K562 (cell line): ENCODE data around the gene ZNF438. TPM values are rescaled to one million over a fixed set of nuclear protein-coding genes. Genes with fewer than 3 reads are reported as not detected.

Source experiments
- BRD9 ChIP-seq: fragments of 450-650 bp; IDR thresholded peaks from 2 replicates; pipeline ENCODE4 v1.6.1; 2018; ENCODE audit warnings: low read depth; ENCODE audit not compliant: partially characterized antibody
- CBFA2T3 ChIP-seq: fragments of 450-650 bp; IDR thresholded peaks from 2 replicates; pipeline ENCODE4 v1.6.1; 2017
- CREM ChIP-seq: IDR thresholded peaks from 2 replicates; pipeline ENCODE4 v1.6.1; 2014; ENCODE audit warnings: antibody characterized with exemption, low read depth
- DACH1 ChIP-seq: fragments of 450-650 bp; IDR thresholded peaks from 2 replicates; pipeline ENCODE4 v1.6.1; 2018; ENCODE audit not compliant: partially characterized antibody
- GATA2 ChIP-seq: sonication (generic); formaldehyde crosslinking; IDR thresholded peaks from 2 replicates; pipeline ENCODE4 v1.4.0; 2020; ENCODE audit warnings: mild to moderate bottlenecking, missing genetic modification reagents
- KLF13 ChIP-seq: fragments of 450-650 bp; IDR thresholded peaks from 2 replicates; pipeline ENCODE4 v1.6.1; 2016; ENCODE audit warnings: missing genetic modification characterization, low read depth, mild to moderate bottlenecking, missing compliant biosample characterization, moderate library complexity, borderline replicate concordance
- NCOA1 ChIP-seq: fragments of 450-650 bp; IDR thresholded peaks from 2 replicates; pipeline ENCODE4 v1.6.1; 2016; ENCODE audit warnings: low read depth
- NCOA6 ChIP-seq: fragments of 450-650 bp; IDR thresholded peaks from 2 replicates; pipeline ENCODE4 v1.6.1; 2017; ENCODE audit warnings: mild to moderate bottlenecking
- NCOR1 ChIP-seq: fragments of 450-650 bp; IDR thresholded peaks from 2 replicates; pipeline ENCODE4 v1.6.1; 2016; ENCODE audit warnings: mild to moderate bottlenecking, moderate library complexity
- SMARCA4 ChIP-seq: fragments of 450-650 bp; IDR thresholded peaks from 2 replicates; pipeline ENCODE4 v1.6.1; 2016
- SMARCB1 ChIP-seq: IDR thresholded peaks from 2 replicates; pipeline ENCODE4 v1.6.1; 2011; ENCODE audit warnings: improper control_type of control experiment, low read depth; ENCODE audit not compliant: insufficient read length
- SNIP1 ChIP-seq: fragments of 450-650 bp; IDR thresholded peaks from 2 replicates; pipeline ENCODE4 v1.7.1; 2017; ENCODE audit warnings: low read depth, mild to moderate bottlenecking
- ZC3H4 ChIP-seq: sonication (generic); formaldehyde crosslinking; IDR thresholded peaks from 2 replicates; pipeline ENCODE4 v1.9.0; 2021; ENCODE audit warnings: missing genetic modification reagents, borderline replicate concordance
- ZC3H8 ChIP-seq: fragments of 450-650 bp; IDR thresholded peaks from 2 replicates; pipeline ENCODE4 v1.6.1; 2017
- polyA plus RNA-seq, 8 experiments: library from polyadenylated mRNA; depleted of rRNA in 4 of 8; stranded (reverse) in 5 of 8; unstranded in 3 of 8; fragments of >200 nt; fragmentation: Nextera tagmentation in 2 of 8; fragmentation: Illumina TruSeq in 1 of 8; extraction: Ambion mirVana in 2 of 8; extraction: Trizol in 1 of 8; gene quantifications; 2 replicates each; pipeline versions ENCODE4 v1.2.1 to v1.2.3, GENCODE V29; 2011 to 2014; ENCODE audit warnings: inconsistent platforms in 1 of 8, missing spikeins in 1 of 8
- total RNA-seq, 7 experiments: library from RNA; depleted of rRNA in 6 of 7; stranded (reverse); fragments of >200 nt in 6 of 7; fragmentation: Illumina TruSeq in 2 of 7; extraction: Trizol in 2 of 7; gene quantifications; 2 replicates each; pipeline versions ENCODE4 v1.2.1 to v1.2.3, GENCODE V29; 2011 to 2021; ENCODE audit warnings: low replicate concordance in 1 of 7
- TF ChIP-seq, protein P1 (sequence below): sonication (generic); formaldehyde crosslinking; IDR thresholded peaks from 2 replicates; pipeline ENCODE4 v1.8.0; 2022; ENCODE audit warnings: mild to moderate bottlenecking, missing genetic modification reagents
- TF ChIP-seq, protein P2 (sequence below): fragments of 450-650 bp; formaldehyde crosslinking; IDR thresholded peaks from 2 replicates; pipeline ENCODE4 v1.4.0; 2020; ENCODE audit warnings: mild to moderate bottlenecking, moderate library complexity
- TF ChIP-seq, protein P3 (sequence below): sonication (generic); formaldehyde crosslinking; IDR thresholded peaks from 2 replicates; pipeline ENCODE4 v1.4.0; 2020; ENCODE audit warnings: mild to moderate bottlenecking, missing genetic modification reagents
- TF ChIP-seq, protein P4 (sequence below): sonication (generic); formaldehyde crosslinking; IDR thresholded peaks from 2 replicates; pipeline ENCODE4 v1.8.1; 2023; ENCODE audit warnings: mild to moderate bottlenecking, missing genetic modification reagents, moderate library complexity
- TF ChIP-seq, protein P5 (sequence below): sonication (generic); formaldehyde crosslinking; IDR thresholded peaks from 2 replicates; pipeline ENCODE4 v1.8.1; 2022; ENCODE audit warnings: missing genetic modification reagents

Gene ZNF438
- total and polyA plus RNA-seq, 9 of the 15 experiments (the other 6 are each of a cell fraction or from before 2014, with no cell fraction given): 0.45 to 1.5 (median 0.91) TPM

DNA sequence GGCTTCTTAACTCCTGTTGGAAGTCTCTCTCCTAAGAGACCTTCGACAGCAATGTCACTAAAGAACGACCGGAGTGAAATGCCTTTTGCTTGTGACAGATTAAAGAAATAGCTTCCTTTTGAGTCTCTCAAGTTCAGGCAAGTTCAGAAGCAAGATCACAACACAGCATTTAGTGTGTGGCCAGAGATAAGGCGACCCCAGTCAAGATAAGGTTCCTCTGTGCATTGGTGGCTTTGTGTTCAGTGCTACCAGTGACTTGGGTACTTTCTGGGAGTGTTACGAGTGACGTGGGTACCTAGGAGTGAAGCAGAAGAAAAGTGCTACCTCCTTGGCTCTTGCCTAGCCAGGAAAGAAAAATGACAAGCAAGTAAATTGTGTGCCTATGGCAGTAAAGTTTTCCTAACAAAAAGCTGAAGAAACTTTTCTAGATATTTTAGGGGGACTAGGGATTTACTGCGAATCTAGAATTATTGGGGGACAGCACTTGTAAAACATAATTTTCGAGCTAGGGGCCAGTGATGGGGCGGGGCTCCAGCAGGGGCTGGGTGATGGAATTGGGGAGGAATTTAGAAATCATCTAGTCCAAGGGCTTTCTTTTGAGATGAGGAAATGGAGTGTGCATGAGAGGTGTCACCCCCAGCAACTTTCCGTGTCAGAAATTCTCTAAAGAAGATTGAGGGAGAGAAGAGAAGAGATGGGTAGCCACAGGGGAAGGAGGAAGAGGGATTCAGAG is 210.2 kb downstream of the ZNF438 start (continued):
- TF ChIP-seq, protein P1, sequence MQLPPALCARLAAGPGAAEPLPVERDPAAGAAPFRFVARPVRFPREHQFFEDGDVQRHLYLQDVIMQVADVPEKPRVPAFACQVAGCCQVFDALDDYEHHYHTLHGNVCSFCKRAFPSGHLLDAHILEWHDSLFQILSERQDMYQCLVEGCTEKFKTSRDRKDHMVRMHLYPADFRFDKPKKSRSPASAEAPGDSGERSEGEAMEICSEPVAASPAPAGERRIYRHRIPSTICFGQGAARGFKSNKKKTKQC (CRISPR knock-in tag): no peak
- TF ChIP-seq, protein P2, sequence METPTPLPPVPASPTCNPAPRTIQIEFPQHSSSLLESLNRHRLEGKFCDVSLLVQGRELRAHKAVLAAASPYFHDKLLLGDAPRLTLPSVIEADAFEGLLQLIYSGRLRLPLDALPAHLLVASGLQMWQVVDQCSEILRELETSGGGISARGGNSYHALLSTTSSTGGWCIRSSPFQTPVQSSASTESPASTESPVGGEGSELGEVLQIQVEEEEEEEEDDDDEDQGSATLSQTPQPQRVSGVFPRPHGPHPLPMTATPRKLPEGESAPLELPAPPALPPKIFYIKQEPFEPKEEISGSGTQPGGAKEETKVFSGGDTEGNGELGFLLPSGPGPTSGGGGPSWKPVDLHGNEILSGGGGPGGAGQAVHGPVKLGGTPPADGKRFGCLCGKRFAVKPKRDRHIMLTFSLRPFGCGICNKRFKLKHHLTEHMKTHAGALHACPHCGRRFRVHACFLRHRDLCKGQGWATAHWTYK: no peak
- TF ChIP-seq NCOA1 (0 out of 2 replicates have a peak, but pooled peaks have one; percentile 46), CREM (0 out of 2 replicates have a peak, but pooled peaks have one; percentile 17), SNIP1 (no peak), DACH1 (no peak), NCOR1 (peak; percentile 80), SMARCB1 (no peak), BRD9 (no peak), ZC3H8 (no peak), KLF13 (tag) (no peak), ZC3H4 (CRISPR knock-in tag) (no peak), NCOA6 (no peak), GATA2 (peak; percentile 73), CBFA2T3 (peak; percentile 88), SMARCA4 (peak; percentile 81)
- TF ChIP-seq, protein P3, sequence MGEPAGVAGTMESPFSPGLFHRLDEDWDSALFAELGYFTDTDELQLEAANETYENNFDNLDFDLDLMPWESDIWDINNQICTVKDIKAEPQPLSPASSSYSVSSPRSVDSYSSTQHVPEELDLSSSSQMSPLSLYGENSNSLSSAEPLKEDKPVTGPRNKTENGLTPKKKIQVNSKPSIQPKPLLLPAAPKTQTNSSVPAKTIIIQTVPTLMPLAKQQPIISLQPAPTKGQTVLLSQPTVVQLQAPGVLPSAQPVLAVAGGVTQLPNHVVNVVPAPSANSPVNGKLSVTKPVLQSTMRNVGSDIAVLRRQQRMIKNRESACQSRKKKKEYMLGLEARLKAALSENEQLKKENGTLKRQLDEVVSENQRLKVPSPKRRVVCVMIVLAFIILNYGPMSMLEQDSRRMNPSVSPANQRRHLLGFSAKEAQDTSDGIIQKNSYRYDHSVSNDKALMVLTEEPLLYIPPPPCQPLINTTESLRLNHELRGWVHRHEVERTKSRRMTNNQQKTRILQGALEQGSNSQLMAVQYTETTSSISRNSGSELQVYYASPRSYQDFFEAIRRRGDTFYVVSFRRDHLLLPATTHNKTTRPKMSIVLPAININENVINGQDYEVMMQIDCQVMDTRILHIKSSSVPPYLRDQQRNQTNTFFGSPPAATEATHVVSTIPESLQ (CRISPR knock-in tag): no peak
- TF ChIP-seq, protein P4, sequence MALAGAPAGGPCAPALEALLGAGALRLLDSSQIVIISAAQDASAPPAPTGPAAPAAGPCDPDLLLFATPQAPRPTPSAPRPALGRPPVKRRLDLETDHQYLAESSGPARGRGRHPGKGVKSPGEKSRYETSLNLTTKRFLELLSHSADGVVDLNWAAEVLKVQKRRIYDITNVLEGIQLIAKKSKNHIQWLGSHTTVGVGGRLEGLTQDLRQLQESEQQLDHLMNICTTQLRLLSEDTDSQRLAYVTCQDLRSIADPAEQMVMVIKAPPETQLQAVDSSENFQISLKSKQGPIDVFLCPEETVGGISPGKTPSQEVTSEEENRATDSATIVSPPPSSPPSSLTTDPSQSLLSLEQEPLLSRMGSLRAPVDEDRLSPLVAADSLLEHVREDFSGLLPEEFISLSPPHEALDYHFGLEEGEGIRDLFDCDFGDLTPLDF: no peak
- TF ChIP-seq, protein P5, sequence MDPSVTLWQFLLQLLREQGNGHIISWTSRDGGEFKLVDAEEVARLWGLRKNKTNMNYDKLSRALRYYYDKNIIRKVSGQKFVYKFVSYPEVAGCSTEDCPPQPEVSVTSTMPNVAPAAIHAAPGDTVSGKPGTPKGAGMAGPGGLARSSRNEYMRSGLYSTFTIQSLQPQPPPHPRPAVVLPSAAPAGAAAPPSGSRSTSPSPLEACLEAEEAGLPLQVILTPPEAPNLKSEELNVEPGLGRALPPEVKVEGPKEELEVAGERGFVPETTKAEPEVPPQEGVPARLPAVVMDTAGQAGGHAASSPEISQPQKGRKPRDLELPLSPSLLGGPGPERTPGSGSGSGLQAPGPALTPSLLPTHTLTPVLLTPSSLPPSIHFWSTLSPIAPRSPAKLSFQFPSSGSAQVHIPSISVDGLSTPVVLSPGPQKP: no peak
